Thyroid gland (tissue), 4 donors: ENCODE data around the gene LILRB5.
"Not testable (repeated sequence)": the region's sequence is repeated elsewhere in the genome, so short reads cannot be mapped to it uniquely, and the experiment has no call there.

Experiments used
- POLR2A ChIP-seq, 2 donors: fragments of 450-650 bp; IDR thresholded peaks; one replicate each; pipeline ENCODE4 v1.6.1; 2017; ENCODE audit warnings: antibody characterized with exemption in 2 of 2, mild to moderate bottlenecking in 2 of 2, moderate library complexity in 1 of 2
- TF ChIP-seq, protein P1 (sequence below), 6 experiments: fragments of 200-600 bp in 3 of 6; fragments of 450-650 bp in 3 of 6; sonication (generic) in 3 of 6; IDR thresholded peaks; one replicate each; pipeline ENCODE4 v1.5.1; 2016 to 2019; ENCODE audit warnings: antibody characterized with exemption in 6 of 6, mild to moderate bottlenecking in 2 of 6, inconsistent platforms in 1 of 6, moderate library complexity in 1 of 6

- TF ChIP-seq, protein P1, sequence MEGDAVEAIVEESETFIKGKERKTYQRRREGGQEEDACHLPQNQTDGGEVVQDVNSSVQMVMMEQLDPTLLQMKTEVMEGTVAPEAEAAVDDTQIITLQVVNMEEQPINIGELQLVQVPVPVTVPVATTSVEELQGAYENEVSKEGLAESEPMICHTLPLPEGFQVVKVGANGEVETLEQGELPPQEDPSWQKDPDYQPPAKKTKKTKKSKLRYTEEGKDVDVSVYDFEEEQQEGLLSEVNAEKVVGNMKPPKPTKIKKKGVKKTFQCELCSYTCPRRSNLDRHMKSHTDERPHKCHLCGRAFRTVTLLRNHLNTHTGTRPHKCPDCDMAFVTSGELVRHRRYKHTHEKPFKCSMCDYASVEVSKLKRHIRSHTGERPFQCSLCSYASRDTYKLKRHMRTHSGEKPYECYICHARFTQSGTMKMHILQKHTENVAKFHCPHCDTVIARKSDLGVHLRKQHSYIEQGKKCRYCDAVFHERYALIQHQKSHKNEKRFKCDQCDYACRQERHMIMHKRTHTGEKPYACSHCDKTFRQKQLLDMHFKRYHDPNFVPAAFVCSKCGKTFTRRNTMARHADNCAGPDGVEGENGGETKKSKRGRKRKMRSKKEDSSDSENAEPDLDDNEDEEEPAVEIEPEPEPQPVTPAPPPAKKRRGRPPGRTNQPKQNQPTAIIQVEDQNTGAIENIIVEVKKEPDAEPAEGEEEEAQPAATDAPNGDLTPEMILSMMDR (IDR thresholded peaks at IDR 0.05), result not testable (repeated sequence)
- not testable (repeated sequence) for TF ChIP-seq POLR2A (IDR thresholded peaks at IDR 0.05)
Observed at GRCh38 chr19:54285427-54286056, 28.5 kb upstream of the LILRB5 start.
